Lower leg skin (tissue), 4 donors: ENCODE results near the gene MBNL2. TPM values are rescaled to one million over a fixed set of nuclear protein-coding genes. Genes with fewer than 3 reads are reported as not detected.

ENCODE experiments used
- DNase-seq, 2 donors: peaks; one replicate each; pipeline ENCODE4 v3.0.0-alpha.2; 2019; ENCODE audit warnings: low spot score in 2 of 2
- H3K4me3 ChIP-seq: fragments of 200-600 bp; sonication (generic); 2 replicates; pipeline ENCODE4 v1.5.1; 2017; ENCODE audit warnings: mild to moderate bottlenecking, low read depth; ENCODE audit not compliant: poor library complexity, severe bottlenecking
- POLR2A ChIP-seq, 2 donors: fragments of 450-650 bp; IDR thresholded peaks; one replicate each; pipeline ENCODE4 v1.6.1; 2016 to 2017; ENCODE audit warnings: antibody characterized with exemption in 2 of 2, mild to moderate bottlenecking in 1 of 2, moderate library complexity in 1 of 2
- WGBS, 2 donors: methylation state at CpG; one replicate each; pipeline ENCODE4 v1.1.5; 2018; 5-methylcytosine and 5-hydroxymethylcytosine counted together
- intact Hi-C: fragments of 100-400 bp; cut with DNase I; formaldehyde crosslinking; loops from one replicate; pipeline ENCODE4 v1.15.0; 2023; ENCODE audit warnings: low total_unique reads
- total RNA-seq, 4 donors: library from RNA; depleted of rRNA; stranded (reverse); fragments of >200 nt; gene quantifications; one replicate each; pipeline ENCODE4 v1.1.0, GENCODE V29; 2016
- TF ChIP-seq, protein P1 (sequence below), 3 donors: fragments of 450-650 bp; IDR thresholded peaks; one replicate each; pipeline ENCODE4 v1.5.1; 2016; ENCODE audit warnings: antibody characterized with exemption in 3 of 3, mild to moderate bottlenecking in 3 of 3, moderate library complexity in 2 of 3

The MBNL2 gene
- total RNA-seq, 4 donors from 2014 or later: 37.6 to 59.5 (median 45.4) TPM

DNA sequence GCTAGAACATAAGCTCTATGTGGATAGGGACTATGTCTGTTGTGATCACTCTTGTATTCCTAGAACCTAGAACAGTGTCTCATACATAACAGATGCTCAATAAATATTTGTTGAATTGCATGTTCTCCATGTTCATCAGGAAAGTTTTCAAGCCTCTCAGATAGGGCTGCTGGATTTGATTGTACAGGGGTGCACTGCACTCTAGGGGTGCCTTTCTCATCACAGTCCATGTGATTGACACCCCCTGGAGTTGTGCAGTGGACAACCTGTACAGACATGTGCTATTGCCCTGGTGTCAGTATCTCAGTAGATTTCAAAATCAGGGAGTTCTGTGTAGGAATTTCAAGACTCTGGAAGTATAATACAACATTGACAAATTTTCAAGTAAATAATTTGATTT lies 58.9 kb downstream of the MBNL2 start:
- TF ChIP-seq POLR2A (IDR thresholded peaks at IDR 0.05): no peak
- TF ChIP-seq, protein P1, sequence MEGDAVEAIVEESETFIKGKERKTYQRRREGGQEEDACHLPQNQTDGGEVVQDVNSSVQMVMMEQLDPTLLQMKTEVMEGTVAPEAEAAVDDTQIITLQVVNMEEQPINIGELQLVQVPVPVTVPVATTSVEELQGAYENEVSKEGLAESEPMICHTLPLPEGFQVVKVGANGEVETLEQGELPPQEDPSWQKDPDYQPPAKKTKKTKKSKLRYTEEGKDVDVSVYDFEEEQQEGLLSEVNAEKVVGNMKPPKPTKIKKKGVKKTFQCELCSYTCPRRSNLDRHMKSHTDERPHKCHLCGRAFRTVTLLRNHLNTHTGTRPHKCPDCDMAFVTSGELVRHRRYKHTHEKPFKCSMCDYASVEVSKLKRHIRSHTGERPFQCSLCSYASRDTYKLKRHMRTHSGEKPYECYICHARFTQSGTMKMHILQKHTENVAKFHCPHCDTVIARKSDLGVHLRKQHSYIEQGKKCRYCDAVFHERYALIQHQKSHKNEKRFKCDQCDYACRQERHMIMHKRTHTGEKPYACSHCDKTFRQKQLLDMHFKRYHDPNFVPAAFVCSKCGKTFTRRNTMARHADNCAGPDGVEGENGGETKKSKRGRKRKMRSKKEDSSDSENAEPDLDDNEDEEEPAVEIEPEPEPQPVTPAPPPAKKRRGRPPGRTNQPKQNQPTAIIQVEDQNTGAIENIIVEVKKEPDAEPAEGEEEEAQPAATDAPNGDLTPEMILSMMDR (IDR thresholded peaks at IDR 0.05): no peak
- intact Hi-C loops: loop anchor here (2.0 to 10.0 kb wide), 2 partner anchors 46 to 1194 kb away; no protein-coding TSS in a partner anchor
- no peak for DNase-seq

DNA sequence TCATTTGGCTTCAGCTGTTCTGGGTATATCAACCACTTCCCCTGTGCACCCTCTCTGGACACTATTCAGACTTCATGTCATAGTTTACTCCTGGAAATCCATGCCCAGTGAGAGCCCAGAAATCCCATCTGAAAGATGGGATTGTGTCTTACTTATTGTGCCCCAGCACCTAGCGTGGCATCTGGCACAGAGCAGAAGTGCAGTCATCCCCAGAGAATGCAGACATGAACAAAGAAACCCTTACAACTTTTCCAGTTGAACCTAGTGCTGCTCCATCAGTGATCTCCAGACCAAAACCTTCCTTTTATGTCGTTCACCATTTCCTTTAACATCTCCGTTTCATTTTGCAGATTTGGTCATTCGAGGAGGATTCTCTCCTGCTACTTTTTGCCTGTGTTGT lies 60.6 kb downstream of the MBNL2 start:
- intact Hi-C loops: loop anchor here (10.0 kb wide), 1 partner anchor 1192 kb away; no protein-coding TSS in a partner anchor
- H3K4me3 ChIP-seq: no peak overlapping the region
- DNase-seq: no peak
- no peak for TF ChIP-seq POLR2A (IDR thresholded peaks at IDR 0.05)
- TF ChIP-seq, protein P1 (IDR thresholded peaks at IDR 0.05): no peak
- WGBS, 2 donors: 78% methylated on average over 4 of the region's 4 CpGs

More for the DNA sequence above, 58.9 kb downstream of the MBNL2 start:
- no peak overlapping the region for H3K4me3 ChIP-seq

DNA sequence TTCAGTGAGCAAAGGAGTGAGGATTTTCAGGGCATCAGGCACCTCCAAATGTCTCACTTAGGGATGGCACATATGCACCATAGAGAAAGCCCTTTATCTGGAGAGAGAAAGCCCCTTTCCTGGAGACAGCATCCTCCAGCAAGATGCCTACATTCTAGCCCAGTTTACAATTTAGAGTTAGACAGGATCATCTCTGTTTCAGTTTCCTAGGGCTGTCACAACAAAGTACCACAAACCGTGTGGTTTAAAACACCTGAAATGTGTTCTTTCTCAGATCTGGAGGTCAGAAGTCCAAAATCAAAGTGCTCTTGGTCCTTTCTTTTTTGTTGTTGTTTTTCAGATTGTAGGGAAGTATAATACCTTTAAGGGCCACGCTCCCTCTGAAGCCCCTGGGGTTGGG lies 61.8 kb downstream of the MBNL2 start:
- WGBS, 2 donors: 90 to 98% methylated on average over 2 of the region's 2 CpGs

DNA sequence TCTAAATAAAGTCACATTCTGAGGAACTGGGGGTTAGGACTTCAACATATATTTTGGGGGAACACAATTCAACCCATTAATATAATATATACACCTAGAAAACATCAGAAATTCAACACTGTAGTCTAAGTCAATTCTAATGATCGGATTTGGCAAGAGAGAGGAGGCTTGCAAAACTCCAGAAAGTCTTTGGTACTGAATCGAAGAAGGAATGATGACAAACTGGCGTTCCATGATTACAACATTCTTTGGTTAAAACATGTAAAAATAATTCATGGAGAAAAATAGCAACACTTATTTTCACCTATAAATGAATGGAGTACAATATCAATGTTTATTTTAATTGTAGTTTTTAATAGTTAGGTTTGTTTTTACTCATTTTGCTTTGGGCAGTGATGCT lies 62.4 kb downstream of the MBNL2 start:
- no peak overlapping the region for H3K4me3 ChIP-seq
- WGBS, 2 donors: 60 to 75% methylated on average over 3 of the region's 3 CpGs
- no peak for DNase-seq
- intact Hi-C loops: loop anchor here (10.0 kb wide), 1 partner anchor 1190 kb away; no protein-coding TSS in a partner anchor
- no peak for TF ChIP-seq POLR2A (IDR thresholded peaks at IDR 0.05)
- TF ChIP-seq, protein P1 (IDR thresholded peaks at IDR 0.05): no peak

More for the DNA sequence above, 61.8 kb downstream of the MBNL2 start:
- intact Hi-C loops: loop anchor here (10.0 kb wide), 1 partner anchor 1191 kb away; no protein-coding TSS in a partner anchor
- no peak for DNase-seq
- TF ChIP-seq, protein P1 (IDR thresholded peaks at IDR 0.05): no peak
- no peak for TF ChIP-seq POLR2A (IDR thresholded peaks at IDR 0.05)
- no peak overlapping the region for H3K4me3 ChIP-seq

DNA sequence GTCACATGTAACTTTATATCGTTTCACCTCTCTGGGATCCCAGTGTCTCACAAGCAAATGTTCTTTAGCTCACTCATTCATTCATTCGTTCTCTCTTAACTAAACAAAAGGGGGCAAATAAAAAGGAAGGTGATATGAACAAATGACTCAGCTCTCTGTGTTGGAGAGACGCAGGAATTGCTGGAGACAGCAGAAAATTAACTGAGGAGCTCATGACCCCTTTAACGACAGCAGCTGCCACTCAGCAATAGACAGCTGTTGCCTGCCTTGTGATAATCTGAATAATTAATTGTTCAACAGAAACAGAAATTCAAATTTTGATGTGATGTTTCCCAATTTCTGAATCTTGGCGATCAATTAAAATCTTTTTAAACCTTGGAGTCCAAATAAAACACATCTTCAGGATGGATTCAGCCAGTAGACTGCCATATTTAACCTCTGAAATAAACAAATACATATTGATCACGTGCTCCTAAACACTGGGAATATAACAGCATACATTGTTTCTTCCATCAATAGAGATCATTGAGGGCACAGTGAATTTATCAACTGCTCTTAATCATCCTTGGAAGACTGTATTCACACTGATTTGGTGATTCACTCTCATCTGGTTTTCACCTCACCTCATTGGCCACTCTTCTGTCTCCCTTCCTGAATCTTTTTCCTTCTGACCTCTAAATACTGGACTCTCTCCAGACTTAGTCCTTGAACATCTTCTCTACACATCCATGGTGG lies 63.3 kb downstream of the MBNL2 start:
- WGBS, 2 donors: 87 to 91% methylated on average over 6 of the region's 6 CpGs
- TF ChIP-seq, protein P1 (IDR thresholded peaks at IDR 0.05): no peak
- TF ChIP-seq POLR2A (IDR thresholded peaks at IDR 0.05): no peak
- intact Hi-C loops: loop anchor here (10.0 kb wide), 1 partner anchor 1189 kb away; no protein-coding TSS in a partner anchor
- H3K4me3 ChIP-seq: no peak overlapping the region
- no peak for DNase-seq
